ENCODE measurements around the gene MAP2K5. TPM values are rescaled to one million over a fixed set of nuclear protein-coding genes. Genes with fewer than 3 reads are reported as not detected.
A peak's percentile ranks its signal among the peaks of the same experiment; 100 is the strongest.
"Not testable (repeated sequence)": the region's sequence is repeated elsewhere in the genome, so short reads cannot be mapped to it uniquely, and the experiment has no call there.

Gene MAP2K5
- total and polyA plus RNA-seq, 2 experiments from 2014 or later: 6.8 to 13.6 TPM

DNA sequence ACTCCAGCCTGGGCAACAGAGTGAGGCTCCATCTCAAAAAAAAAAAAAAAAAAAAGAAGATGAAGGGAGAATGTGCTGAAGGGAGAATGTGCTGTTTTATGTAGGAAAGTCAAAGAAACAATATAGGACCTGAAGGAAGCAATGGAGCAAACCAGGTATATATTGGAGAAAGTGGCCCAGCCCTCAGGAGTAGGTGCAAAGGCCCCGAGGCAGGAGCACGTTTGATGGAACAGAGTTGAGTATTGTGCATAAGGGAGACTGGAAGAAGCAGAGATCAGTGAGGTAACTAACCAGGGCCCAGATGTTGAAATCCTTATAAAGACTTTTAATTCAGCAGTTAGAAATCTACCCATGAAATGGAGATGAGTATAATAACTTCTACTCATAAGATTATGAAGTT is 79.6 kb downstream of the MAP2K5 start:
- Histone ChIP-seq H3K27me3 (peaks cover 45% of the 10 kb centered on the region), H3K36me3 (no peaks in the 10 kb centered on the region), H3K27ac (no peak overlapping the region), H3K9me3 (ENCODE audit: low read depth) (no peaks in the 10 kb centered on the region), H3K4me1 (ENCODE audit: low read depth) (no peaks in the 10 kb centered on the region), H3K4me3 (no peak overlapping the region)
- no peak for DNase-seq (ENCODE audit: low read depth in 1 of 2, low spot score in 1 of 2)
- no peak for TF ChIP-seq CTCF (IDR thresholded peaks at IDR 0.05; ENCODE audit: low read depth, low read length)

DNA sequence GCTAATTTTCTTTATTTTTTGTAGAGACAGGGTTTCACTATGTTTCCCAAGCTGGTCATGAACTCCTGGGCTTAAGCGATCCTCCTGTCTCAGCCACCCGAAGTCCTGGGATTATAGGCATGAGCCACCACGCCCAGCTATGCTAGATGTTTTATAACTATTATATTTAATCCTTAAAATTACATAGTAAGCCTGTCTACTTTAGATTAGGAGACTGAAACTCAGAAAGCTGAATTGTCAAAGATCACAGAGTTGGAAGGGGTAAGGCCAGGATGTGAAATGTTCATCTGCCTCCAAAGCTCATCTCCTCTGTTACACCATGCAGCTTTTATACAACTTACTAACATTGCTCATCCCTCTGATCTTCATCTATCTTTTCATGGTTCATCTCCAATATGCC is 89.8 kb downstream of the MAP2K5 start:
- TF ChIP-seq CTCF (IDR thresholded peaks at IDR 0.05; ENCODE audit: low read depth, low read length): no peak
- Histone ChIP-seq H3K36me3 (no peaks in the 10 kb centered on the region), H3K4me3 (no peak overlapping the region), H3K4me1 (ENCODE audit: low read depth) (no peaks in the 10 kb centered on the region), H3K27me3 (peaks cover 95% of the 10 kb centered on the region), H3K27ac (no peak overlapping the region), H3K9me3 (ENCODE audit: low read depth) (no peaks in the 10 kb centered on the region)
- DNase-seq (ENCODE audit: low read depth in 1 of 2, low spot score in 1 of 2): no peak

- H3K27me3 ChIP-seq: peaks cover 79% of the 10 kb centered on the region
- not testable (repeated sequence) for H3K27ac ChIP-seq; H3K4me1 ChIP-seq (ENCODE audit: low read depth); DNase-seq (ENCODE audit: low read depth in 1 of 2, low spot score in 1 of 2); H3K36me3 ChIP-seq; H3K4me3 ChIP-seq; H3K9me3 ChIP-seq (ENCODE audit: low read depth)
Measured at GRCh38 chr15:67635950-67636349, 93.4 kb downstream of the MAP2K5 start.

DNA sequence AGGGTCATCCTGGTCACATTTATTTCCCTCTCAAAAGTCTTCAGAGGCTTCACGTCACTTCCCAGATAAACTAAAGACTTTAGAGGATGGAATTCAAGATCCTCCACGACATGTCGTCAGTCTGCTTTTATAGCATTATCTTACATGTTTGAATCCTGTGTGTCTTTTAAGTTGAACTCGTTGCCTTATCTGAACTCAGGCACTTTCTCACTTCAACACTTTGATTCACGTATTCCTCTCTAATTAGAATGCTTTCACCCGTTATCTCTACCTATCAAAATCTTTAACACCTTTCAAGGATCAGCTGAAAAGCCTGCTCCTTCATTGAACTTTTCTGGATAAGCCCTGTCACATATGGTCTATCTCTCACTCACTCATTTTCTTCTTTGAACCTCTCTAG is 97.1 kb downstream of the MAP2K5 start:
- peak in 1 of 2 donors; percentile 74 for DNase-seq (ENCODE audit: low read depth in 1 of 2, low spot score in 1 of 2)
- H3K9me3 ChIP-seq (ENCODE audit: low read depth): no peaks in the 10 kb centered on the region
- H3K36me3 ChIP-seq: no peaks in the 10 kb centered on the region
- H3K27ac ChIP-seq: no peak overlapping the region
- no peak overlapping the region for H3K4me3 ChIP-seq
- TF ChIP-seq CTCF (IDR thresholded peaks at IDR 0.05; ENCODE audit: low read depth, low read length): no peak
- peaks cover 84% of the 10 kb centered on the region for H3K27me3 ChIP-seq
- peaks cover 3% of the 10 kb centered on the region for H3K4me1 ChIP-seq (ENCODE audit: low read depth)

DNA sequence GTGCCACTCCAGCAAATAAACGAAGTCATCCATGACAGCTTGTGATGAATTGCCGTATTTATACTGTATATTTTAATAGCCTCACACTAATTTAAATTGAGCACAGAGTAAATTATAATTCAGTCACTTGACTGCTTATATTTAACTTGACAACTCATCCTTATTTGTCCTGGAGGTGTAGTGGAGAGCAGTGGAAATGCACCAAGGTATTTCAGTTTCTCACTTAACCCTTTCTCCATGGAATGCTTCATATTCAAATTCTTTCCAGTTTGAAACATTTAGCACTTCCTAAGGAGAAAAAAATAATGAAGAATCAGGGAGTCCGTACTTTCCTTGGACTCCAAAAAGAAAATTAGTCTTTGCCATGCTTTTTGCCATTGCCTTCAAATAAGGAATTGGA is 99.0 kb downstream of the MAP2K5 start:
- no peak overlapping the region for H3K27ac ChIP-seq
- peaks cover 84% of the 10 kb centered on the region for H3K27me3 ChIP-seq
- DNase-seq (ENCODE audit: low read depth in 1 of 2, low spot score in 1 of 2): no peak
- no peaks in the 10 kb centered on the region for H3K36me3 ChIP-seq
- H3K9me3 ChIP-seq (ENCODE audit: low read depth): no peaks in the 10 kb centered on the region
- TF ChIP-seq CTCF (IDR thresholded peaks at IDR 0.05; ENCODE audit: low read depth, low read length): no peak
- peaks cover 3% of the 10 kb centered on the region for H3K4me1 ChIP-seq (ENCODE audit: low read depth)
- H3K4me3 ChIP-seq: no peak overlapping the region

DNA sequence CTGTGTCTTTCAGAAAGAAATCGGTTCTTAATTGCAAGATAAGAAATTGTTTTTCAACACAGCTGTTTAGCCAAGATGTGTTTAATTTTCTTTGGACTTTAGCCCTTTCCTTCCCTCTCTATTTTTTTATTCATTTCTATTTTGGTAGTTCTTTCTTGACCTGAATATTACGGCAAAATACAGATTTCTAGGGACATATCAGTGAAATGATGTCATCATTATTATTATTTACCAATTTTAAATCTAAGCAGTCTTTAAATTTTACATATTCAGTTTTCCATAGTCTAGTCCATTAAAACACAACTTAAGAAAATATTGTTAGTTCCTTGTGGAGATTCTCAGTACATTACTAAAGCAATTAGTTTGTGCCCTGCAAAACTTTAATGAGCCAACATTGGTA is 104.3 kb downstream of the MAP2K5 start:
- Histone ChIP-seq H3K4me3 (no peak overlapping the region), H3K27me3 (peaks cover 85% of the 10 kb centered on the region), H3K9me3 (ENCODE audit: low read depth) (no peaks in the 10 kb centered on the region), H3K4me1 (ENCODE audit: low read depth) (no peaks in the 10 kb centered on the region), H3K27ac (no peak overlapping the region), H3K36me3 (no peaks in the 10 kb centered on the region)
- TF ChIP-seq CTCF (IDR thresholded peaks at IDR 0.05; ENCODE audit: low read depth, low read length): no peak
- no peak for DNase-seq (ENCODE audit: low read depth in 1 of 2, low spot score in 1 of 2)

Measured in cardiac muscle cell (in vitro differentiated cells and primary cell).